Retinal pigment epithelial cell (primary cell): Measurements from ENCODE around the gene HDAC1.

ENCODE experiments used
- DNase-seq: peaks from one replicate; pipeline ENCODE4 v3.0.0-alpha.2; 2010; ENCODE audit warnings: low read depth
- H3K4me3 ChIP-seq: 2 replicates; pipeline ENCODE4 v1.5.1; 2011; ENCODE audit warnings: mild to moderate bottlenecking, low read length, control low read depth, moderate library complexity
- TF ChIP-seq, protein P1 (sequence below): conservative IDR thresholded peaks from 2 replicates; pipeline ENCODE4 v1.5.1; 2011; ENCODE audit warnings: low read depth, low read length, control low read depth, inconsistent platforms

The HDAC1 gene

DNA sequence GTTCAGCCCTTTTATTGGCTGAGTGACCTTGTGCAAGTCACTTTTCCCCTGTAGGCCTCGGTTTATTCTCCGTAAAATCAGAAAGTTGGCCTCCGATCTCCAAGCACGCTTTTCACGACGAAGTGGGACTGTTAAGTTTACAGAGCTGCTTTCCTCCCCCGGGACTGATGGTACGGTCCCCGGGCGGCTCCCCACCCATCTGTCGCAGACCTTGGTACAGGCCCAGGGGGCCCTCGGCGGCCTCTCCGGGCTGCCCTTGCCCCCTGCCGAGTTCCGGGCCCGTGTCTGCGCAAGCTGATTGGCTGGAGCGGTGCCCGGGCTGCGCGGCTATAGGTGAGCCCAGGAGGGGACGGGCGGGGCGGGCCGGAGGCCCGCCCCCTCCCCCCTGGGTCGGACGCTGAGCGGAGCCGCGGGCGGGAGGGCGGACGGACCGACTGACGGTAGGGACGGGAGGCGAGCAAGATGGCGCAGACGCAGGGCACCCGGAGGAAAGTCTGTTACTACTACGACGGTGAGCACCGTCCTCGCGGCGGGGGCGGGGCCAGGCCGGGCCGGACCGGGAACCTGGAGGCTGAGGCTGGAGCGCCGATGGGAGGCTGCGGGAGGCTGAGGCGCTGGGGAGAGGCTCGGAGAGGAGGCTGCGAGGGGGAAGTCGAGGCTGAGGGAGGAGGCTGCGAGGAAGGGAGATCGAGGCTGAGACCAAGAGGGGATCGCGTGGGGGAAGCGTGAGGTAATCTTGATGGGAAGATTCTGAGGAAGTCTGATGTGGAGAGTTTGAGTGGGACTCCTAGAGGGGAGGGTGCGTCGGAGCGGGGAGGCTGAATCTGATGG lies at the start of gene HDAC1:
TSS of gene HDAC1 (plus strand) at position 376 of the 831 bp plus-strand sequence. CDS start at position 463, 87 bp downstream.
- TF ChIP-seq, protein P1, sequence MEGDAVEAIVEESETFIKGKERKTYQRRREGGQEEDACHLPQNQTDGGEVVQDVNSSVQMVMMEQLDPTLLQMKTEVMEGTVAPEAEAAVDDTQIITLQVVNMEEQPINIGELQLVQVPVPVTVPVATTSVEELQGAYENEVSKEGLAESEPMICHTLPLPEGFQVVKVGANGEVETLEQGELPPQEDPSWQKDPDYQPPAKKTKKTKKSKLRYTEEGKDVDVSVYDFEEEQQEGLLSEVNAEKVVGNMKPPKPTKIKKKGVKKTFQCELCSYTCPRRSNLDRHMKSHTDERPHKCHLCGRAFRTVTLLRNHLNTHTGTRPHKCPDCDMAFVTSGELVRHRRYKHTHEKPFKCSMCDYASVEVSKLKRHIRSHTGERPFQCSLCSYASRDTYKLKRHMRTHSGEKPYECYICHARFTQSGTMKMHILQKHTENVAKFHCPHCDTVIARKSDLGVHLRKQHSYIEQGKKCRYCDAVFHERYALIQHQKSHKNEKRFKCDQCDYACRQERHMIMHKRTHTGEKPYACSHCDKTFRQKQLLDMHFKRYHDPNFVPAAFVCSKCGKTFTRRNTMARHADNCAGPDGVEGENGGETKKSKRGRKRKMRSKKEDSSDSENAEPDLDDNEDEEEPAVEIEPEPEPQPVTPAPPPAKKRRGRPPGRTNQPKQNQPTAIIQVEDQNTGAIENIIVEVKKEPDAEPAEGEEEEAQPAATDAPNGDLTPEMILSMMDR, result no peak
- DNase-seq, result peak; percentile 79
- peak within 1 kb of the TSS; percentile 94 for H3K4me3 ChIP-seq

DNA sequence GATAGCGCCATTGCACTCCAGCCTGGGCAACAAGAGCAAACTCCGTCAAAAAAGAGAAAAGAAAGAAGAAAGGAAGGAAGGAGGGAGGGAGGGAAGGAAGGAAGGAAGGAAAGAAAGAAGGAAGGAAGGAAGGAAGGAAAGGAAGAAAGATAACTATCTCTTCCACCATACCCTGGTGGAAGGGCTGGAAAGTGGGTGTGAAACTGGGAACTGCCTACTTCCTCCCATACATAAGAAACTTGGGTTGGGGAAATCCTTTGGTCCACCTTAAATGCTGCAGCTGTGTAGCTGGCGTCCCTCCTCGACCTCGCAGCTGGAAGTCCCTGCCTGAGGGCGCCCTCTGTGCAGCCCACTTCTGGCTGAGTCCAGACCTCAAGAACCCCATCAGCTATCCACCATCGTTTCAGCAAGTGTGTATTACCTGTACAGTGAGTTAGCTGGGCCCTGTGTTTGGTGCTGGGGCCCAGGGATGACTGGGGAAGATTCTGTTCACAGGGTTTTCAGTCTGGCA lies 49.5 kb upstream of the HDAC1 start:
- TF ChIP-seq, protein P1, result no peak
- DNase-seq, result no peak
- H3K4me3 ChIP-seq, result no peak overlapping the region

DNA sequence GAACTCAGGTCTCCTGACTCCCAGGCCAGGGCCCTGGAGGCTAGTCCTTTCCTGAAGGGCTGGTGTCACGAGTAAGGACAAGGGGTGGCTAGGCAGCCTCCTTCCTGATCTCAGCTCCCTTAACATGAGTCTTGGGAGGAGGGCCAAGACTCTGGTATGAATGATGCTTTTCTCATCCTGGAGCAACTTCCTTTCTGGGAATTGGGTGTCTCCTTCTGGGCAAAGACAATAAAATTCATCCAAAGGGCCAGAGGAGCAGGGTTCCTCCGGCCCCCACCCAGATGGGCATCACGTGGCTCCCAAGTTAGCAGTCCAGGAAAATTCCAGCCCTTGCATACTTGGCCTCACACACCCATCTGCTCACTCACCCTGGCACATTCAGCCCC lies 45.0 kb upstream of the HDAC1 start, which contains the start of gene FAM167B:
TSS of gene FAM167B (plus strand) at position 335 of the 386 bp plus-strand sequence. CDS start 200 bp downstream, outside the sequence.
- no peak within 1 kb of the TSS for H3K4me3 ChIP-seq
- TF ChIP-seq, protein P1, result no peak
- DNase-seq, result no peak

DNA sequence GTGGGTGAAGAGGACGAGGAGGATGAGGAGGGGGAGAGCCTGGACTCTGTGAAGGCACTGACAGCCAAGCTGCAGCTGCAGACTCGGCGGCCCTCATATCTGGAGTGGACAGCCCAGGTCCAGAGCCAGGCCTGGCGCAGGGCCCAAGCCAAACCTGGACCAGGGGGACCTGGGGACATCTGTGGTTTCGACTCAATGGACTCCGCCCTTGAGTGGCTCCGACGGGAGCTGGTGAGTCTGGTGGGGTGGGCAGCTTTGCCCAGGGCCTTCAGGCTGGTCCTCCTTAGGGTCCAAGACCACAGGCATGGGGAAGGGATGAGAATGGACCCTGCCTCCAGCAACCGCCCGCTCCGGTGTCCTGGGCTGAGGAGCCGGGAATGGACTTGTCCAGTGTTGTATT lies 44.4 kb upstream of the HDAC1 start:
- H3K4me3 ChIP-seq, result no peak overlapping the region
- TF ChIP-seq, protein P1, result no peak

DNA sequence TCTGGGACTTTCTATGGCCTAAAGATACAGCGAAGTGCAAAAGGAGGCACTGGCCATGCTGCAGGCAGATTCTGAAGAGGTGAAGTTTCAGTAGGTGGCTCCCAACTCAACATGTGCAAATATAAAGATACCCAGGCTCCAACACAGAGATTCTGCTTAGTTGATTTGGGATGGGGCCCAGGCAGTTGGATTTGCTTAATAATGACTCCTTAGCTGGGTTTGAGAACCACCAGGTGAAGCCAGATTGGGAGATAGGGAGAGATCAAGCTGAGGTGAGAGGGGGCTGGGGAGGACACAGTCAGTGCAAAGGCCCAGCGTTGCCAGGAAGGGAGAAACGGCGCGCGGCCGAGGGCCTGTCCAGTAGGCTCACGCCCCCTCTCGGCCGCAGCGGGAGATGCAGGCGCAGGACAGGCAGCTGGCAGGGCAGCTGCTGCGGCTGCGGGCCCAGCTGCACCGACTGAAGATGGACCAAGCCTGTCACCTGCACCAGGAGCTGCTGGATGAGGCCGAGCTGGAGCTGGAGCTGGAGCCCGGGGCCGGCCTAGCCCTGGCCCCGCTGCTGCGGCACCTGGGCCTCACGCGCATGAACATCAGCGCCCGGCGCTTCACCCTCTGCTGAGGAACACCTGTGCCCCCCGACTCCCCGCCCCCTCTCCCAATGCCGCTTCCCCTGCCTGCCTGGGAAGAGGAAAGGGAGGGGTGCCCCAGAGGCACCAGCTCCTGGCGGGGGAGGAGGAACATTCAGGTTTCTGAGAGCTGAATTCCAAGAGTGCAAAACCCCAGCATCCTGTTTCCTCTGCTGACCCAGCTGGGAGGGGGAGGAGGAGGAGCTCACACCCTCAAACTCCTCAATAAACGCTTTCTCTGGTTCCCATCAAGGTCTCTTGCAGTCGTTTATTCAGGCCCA lies 43.6 kb upstream of the HDAC1 start:
- H3K4me3 ChIP-seq, result peak overlapping the region; percentile 22
- TF ChIP-seq, protein P1, result peak; percentile 84
- no peak for DNase-seq

More for the DNA sequence above, 44.4 kb upstream of the HDAC1 start:
- no peak for DNase-seq

DNA sequence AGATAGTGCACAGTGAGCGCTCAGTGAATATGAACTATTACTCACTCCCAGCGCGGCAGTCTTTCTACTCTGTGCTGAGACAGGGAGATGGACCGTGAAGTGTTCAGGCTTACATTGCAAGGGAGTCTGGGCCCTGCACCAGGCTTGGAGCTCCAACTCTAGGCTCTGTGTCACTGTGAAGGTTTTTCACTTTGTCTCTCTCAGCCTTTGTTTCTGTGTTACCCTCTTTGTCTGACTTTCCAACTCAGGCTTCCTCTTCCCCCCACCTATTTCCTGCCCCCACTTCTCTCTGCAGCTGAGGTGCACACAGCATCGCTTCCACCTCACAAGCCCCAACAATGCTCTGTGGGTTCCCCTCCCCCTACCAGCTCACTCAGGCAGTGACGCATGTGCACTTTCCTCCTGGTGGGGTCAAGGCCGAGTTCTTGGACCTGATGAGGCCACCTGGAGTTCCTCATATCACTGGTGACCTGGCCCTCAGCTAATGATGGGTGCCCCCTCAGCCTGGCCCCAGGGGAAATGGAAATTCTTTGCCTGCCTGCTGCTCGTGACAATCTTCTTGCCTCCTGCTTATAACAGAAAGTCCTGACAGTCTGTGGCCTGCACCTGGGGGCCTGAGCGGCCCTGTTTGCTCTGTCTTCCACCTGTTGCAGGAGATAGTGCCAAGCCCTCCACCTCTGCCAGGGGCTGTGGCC lies 41.9 kb upstream of the HDAC1 start:
- TF ChIP-seq, protein P1, result no peak
- DNase-seq, result no peak
- no peak overlapping the region for H3K4me3 ChIP-seq
